Heart left ventricle (tissue), 13 donors: ENCODE results near the gene ARHGAP31.
"Not testable (repeated sequence)": the region's sequence is repeated elsewhere in the genome, so short reads cannot be mapped to it uniquely, and the experiment has no call there.

Source experiments
- POLR2A ChIP-seq, 2 donors: fragments of 450-650 bp; IDR thresholded peaks; one replicate each; pipeline ENCODE4 v1.6.1; 2017; ENCODE audit warnings: antibody characterized with exemption in 2 of 2, mild to moderate bottlenecking in 2 of 2, moderate library complexity in 2 of 2
- TF ChIP-seq, protein P1 (sequence below), 12 donors: fragments of 200-600 bp; sonication (generic) in 4 of 12; IDR thresholded peaks; one replicate each; pipeline versions ENCODE4 v1.5.0 to v1.8.0; 2018 to 2022; ENCODE audit warnings: antibody characterized with exemption in 12 of 12, mild to moderate bottlenecking in 5 of 12
- donor health status: ischemic (EF 13 %, LVEDD 7.1; RV severe dilation, severe dysfunction).
- donor health status: DM: no; HTN: yes; CAD: no.
- donor health status: DM: no; HTN: no; CAD: no.
- donor health status: ischemic (EF 25% LVEDD 6.9; RV normal size, moderate dysfunction).
- donor health status: ischemic (EF 25% LVEDD 5.7; RV mildly dilated, moderate dysfunction).
- donor health status: ischemic (EF 35%, LVEDD 5.7; RV mildly dilated, moderate dysfunction).
- donor health status: nonischemic (EF 11% LVEDD 7.7; RV severe dilation, severe dysfunction).
- donor health status: DM: yes; HTN: yes; CAD: no.
- donor health status: PGD.
- donor health status: ischemic (EF 29% LVEDD 5.4; RV normal size, mild dysfunction).
- donor health status: nonischemic (EF 23%, LVEDD 6.1; RV moderate dilation, normal function).

GRCh38 chr3:119320785-119321184 is 26.6 kb downstream of the ARHGAP31 start:
- TF ChIP-seq, protein P1, sequence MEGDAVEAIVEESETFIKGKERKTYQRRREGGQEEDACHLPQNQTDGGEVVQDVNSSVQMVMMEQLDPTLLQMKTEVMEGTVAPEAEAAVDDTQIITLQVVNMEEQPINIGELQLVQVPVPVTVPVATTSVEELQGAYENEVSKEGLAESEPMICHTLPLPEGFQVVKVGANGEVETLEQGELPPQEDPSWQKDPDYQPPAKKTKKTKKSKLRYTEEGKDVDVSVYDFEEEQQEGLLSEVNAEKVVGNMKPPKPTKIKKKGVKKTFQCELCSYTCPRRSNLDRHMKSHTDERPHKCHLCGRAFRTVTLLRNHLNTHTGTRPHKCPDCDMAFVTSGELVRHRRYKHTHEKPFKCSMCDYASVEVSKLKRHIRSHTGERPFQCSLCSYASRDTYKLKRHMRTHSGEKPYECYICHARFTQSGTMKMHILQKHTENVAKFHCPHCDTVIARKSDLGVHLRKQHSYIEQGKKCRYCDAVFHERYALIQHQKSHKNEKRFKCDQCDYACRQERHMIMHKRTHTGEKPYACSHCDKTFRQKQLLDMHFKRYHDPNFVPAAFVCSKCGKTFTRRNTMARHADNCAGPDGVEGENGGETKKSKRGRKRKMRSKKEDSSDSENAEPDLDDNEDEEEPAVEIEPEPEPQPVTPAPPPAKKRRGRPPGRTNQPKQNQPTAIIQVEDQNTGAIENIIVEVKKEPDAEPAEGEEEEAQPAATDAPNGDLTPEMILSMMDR (IDR thresholded peaks at IDR 0.05): not testable (repeated sequence)
- TF ChIP-seq POLR2A (IDR thresholded peaks at IDR 0.05): not testable (repeated sequence)
